ENCODE measurements around the gene CKS2. TPM values are rescaled to one million over a fixed set of nuclear protein-coding genes. Genes with fewer than 3 reads are reported as not detected.

The CKS2 gene
- total RNA-seq, 1 donor from 2014 or later: 69.9 TPM

DNA sequence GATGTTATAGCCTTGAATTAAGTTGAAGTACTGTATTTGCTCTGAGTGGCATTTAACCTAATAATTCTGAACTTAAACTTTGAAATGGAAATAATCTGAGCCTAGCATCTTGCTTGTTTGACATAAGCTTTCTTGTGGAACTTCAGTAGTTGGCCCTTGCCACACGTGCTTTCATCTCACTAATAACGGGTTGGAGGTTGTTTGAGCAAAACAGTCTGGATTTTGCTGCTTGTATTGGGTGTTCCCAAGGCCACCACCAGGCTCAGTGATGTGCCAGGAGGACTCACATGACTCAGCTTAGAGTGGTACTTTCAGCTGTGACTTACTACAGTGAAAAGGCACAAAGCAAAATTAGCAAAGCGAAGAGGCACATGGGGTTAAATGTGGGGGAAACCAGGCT lies 43.0 kb downstream of the CKS2 start:
- Mint-ChIP-seq H3K36me3 (ENCODE audit: low read depth, unreplicated experiment) (peaks cover 33% of the 10 kb centered on the region), H3K27ac (ENCODE audit: unreplicated experiment) (no peak overlapping the region), H3K27me3 (ENCODE audit: low read depth, unreplicated experiment) (no peaks in the 10 kb centered on the region), H3K4me1 (ENCODE audit: low read depth, unreplicated experiment) (no peaks in the 10 kb centered on the region), H3K4me3 (ENCODE audit: unreplicated experiment) (no peak overlapping the region), H3K9me3 (ENCODE audit: unreplicated experiment) (no peaks in the 10 kb centered on the region)
- H3K4me2 ChIP-seq (ENCODE audit: low read length): no peak overlapping the region
- H3K9ac ChIP-seq (ENCODE audit: low read length): no peak overlapping the region
- H3K27ac ChIP-seq (ENCODE audit: low read depth, low read length): no peak overlapping the region
- no peak for TF ChIP-seq EZH2 (IDR thresholded peaks at IDR 0.05; ENCODE audit: insufficient read depth, low read length)
- TF ChIP-seq, protein P1, sequence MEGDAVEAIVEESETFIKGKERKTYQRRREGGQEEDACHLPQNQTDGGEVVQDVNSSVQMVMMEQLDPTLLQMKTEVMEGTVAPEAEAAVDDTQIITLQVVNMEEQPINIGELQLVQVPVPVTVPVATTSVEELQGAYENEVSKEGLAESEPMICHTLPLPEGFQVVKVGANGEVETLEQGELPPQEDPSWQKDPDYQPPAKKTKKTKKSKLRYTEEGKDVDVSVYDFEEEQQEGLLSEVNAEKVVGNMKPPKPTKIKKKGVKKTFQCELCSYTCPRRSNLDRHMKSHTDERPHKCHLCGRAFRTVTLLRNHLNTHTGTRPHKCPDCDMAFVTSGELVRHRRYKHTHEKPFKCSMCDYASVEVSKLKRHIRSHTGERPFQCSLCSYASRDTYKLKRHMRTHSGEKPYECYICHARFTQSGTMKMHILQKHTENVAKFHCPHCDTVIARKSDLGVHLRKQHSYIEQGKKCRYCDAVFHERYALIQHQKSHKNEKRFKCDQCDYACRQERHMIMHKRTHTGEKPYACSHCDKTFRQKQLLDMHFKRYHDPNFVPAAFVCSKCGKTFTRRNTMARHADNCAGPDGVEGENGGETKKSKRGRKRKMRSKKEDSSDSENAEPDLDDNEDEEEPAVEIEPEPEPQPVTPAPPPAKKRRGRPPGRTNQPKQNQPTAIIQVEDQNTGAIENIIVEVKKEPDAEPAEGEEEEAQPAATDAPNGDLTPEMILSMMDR (IDR thresholded peaks at IDR 0.05; ENCODE audit: insufficient read depth, low read depth, low read length): no peak
- no peak for DNase-seq (ENCODE audit: low read depth)
- H3K27me3 ChIP-seq (ENCODE audit: insufficient read depth, low read length): no peaks in the 10 kb centered on the region
- H4K20me1 ChIP-seq (ENCODE audit: insufficient read depth, low read length): peaks cover 44% of the 10 kb centered on the region
- H3K79me2 ChIP-seq (ENCODE audit: insufficient read depth, low read length): peaks cover 3% of the 10 kb centered on the region
- peaks cover 58% of the 10 kb centered on the region for H3K36me3 ChIP-seq (ENCODE audit: insufficient read depth, low read length)
- FAIRE-seq: no peak
- H2AFZ ChIP-seq (ENCODE audit: low read depth, low read length): no peak overlapping the region
- H3K4me1 ChIP-seq (ENCODE audit: insufficient read depth, low read length): no peaks in the 10 kb centered on the region
- no peak overlapping the region for H3K4me3 ChIP-seq (ENCODE audit: insufficient read depth, low read depth, low read length)
- H3K9me3 ChIP-seq (ENCODE audit: insufficient read depth, low read depth, low read length): no peaks in the 10 kb centered on the region

DNA sequence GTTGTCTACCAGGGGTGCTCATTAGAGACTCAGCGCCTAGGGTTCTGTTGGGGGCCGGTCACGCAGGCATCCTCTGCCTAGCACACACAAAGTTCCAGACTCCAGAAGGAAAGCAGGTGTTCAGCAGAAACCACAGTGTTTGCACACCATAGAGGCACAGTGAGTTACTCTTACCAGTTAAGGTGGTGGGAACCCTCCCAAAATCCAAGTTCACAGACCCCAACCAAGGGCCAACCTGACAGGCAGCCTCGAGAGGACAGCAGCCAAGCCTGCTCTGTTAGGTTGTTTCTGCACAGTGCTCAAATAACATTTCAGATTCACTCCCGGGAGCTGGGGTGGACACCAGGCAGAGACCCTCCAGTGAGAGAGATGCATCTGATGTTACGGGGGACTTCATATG lies 43.5 kb downstream of the CKS2 start:
- no peaks in the 10 kb centered on the region for H3K27me3 ChIP-seq (ENCODE audit: insufficient read depth, low read length)
- no peak overlapping the region for H2AFZ ChIP-seq (ENCODE audit: low read depth, low read length)
- peaks cover 56% of the 10 kb centered on the region for H3K36me3 ChIP-seq (ENCODE audit: insufficient read depth, low read length)
- H3K4me1 ChIP-seq (ENCODE audit: insufficient read depth, low read length): no peaks in the 10 kb centered on the region
- H3K4me2 ChIP-seq (ENCODE audit: low read length): no peak overlapping the region
- peaks cover 3% of the 10 kb centered on the region for H3K79me2 ChIP-seq (ENCODE audit: insufficient read depth, low read length)
- H4K20me1 ChIP-seq (ENCODE audit: insufficient read depth, low read length): peaks cover 46% of the 10 kb centered on the region
- TF ChIP-seq, protein P1 (IDR thresholded peaks at IDR 0.05; ENCODE audit: insufficient read depth, low read depth, low read length): no peak
- TF ChIP-seq EZH2 (IDR thresholded peaks at IDR 0.05; ENCODE audit: insufficient read depth, low read length): no peak
- H3K9me3 Mint-ChIP-seq (ENCODE audit: unreplicated experiment): no peaks in the 10 kb centered on the region
- FAIRE-seq (no peak), DNase-seq (ENCODE audit: low read depth) (no peak)
- H3K27ac ChIP-seq (ENCODE audit: low read depth, low read length): no peak overlapping the region
- no peak overlapping the region for H3K9ac ChIP-seq (ENCODE audit: low read length)
- no peak overlapping the region for H3K4me3 ChIP-seq (ENCODE audit: insufficient read depth, low read depth, low read length)
- H3K4me1 Mint-ChIP-seq (ENCODE audit: low read depth, unreplicated experiment): no peaks in the 10 kb centered on the region
- H3K27ac Mint-ChIP-seq (ENCODE audit: unreplicated experiment): no peak overlapping the region
- H3K27me3 Mint-ChIP-seq (ENCODE audit: low read depth, unreplicated experiment): no peaks in the 10 kb centered on the region
- peaks cover 31% of the 10 kb centered on the region for H3K36me3 Mint-ChIP-seq (ENCODE audit: low read depth, unreplicated experiment)
- H3K9me3 ChIP-seq (ENCODE audit: insufficient read depth, low read depth, low read length): no peaks in the 10 kb centered on the region
- H3K4me3 Mint-ChIP-seq (ENCODE audit: unreplicated experiment): no peak overlapping the region

DNA sequence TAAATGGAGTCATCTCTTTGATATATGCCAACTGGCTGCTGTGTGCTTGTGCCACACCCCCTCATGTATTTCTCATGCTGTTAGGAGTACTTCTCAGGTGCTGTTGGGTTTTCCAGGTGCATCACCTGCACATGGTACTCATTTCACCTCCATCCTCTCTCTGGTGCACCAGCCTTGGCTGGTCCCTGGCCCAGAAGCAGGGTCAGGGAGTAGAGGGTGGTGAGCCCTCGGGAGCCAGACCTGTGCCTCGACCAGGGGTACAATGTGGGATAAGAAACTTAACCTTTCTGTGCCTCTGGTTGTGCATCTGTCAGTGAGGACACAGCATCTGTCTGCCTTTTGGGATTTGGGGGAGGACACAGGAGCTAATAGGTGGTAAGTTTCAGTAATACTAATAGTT lies 45.8 kb downstream of the CKS2 start:
- no peaks in the 10 kb centered on the region for H3K9me3 ChIP-seq (ENCODE audit: insufficient read depth, low read depth, low read length)
- H3K27ac Mint-ChIP-seq (ENCODE audit: unreplicated experiment): no peak overlapping the region
- no peak overlapping the region for H3K9ac ChIP-seq (ENCODE audit: low read length)
- no peak overlapping the region for H3K4me3 ChIP-seq (ENCODE audit: insufficient read depth, low read depth, low read length)
- H3K4me3 Mint-ChIP-seq (ENCODE audit: unreplicated experiment): no peak overlapping the region
- FAIRE-seq (no peak), DNase-seq (ENCODE audit: low read depth) (no peak)
- H3K4me1 Mint-ChIP-seq (ENCODE audit: low read depth, unreplicated experiment): peaks cover 3% of the 10 kb centered on the region
- no peak overlapping the region for H3K27ac ChIP-seq (ENCODE audit: low read depth, low read length)
- H3K36me3 Mint-ChIP-seq (ENCODE audit: low read depth, unreplicated experiment): peaks cover 31% of the 10 kb centered on the region
- TF ChIP-seq EZH2 (IDR thresholded peaks at IDR 0.05; ENCODE audit: insufficient read depth, low read length): no peak
- TF ChIP-seq, protein P1 (IDR thresholded peaks at IDR 0.05; ENCODE audit: insufficient read depth, low read depth, low read length): no peak
- peaks cover 60% of the 10 kb centered on the region for H3K36me3 ChIP-seq (ENCODE audit: insufficient read depth, low read length)
- H3K79me2 ChIP-seq (ENCODE audit: insufficient read depth, low read length): peaks cover 3% of the 10 kb centered on the region
- H3K4me1 ChIP-seq (ENCODE audit: insufficient read depth, low read length): no peaks in the 10 kb centered on the region
- no peaks in the 10 kb centered on the region for H3K27me3 Mint-ChIP-seq (ENCODE audit: low read depth, unreplicated experiment)
- no peak overlapping the region for H3K4me2 ChIP-seq (ENCODE audit: low read length)
- no peak overlapping the region for H2AFZ ChIP-seq (ENCODE audit: low read depth, low read length)
- peaks cover 44% of the 10 kb centered on the region for H4K20me1 ChIP-seq (ENCODE audit: insufficient read depth, low read length)
- no peaks in the 10 kb centered on the region for H3K27me3 ChIP-seq (ENCODE audit: insufficient read depth, low read length)
- no peaks in the 10 kb centered on the region for H3K9me3 Mint-ChIP-seq (ENCODE audit: unreplicated experiment)
